GM12872 (cell line): ENCODE data around the gene WDR91.

Experiments used
- TF ChIP-seq, protein P1 (sequence below): IDR thresholded peaks from 3 replicates; pipeline ENCODE4 v1.5.1; 2011; ENCODE audit warnings: low read depth, mild to moderate bottlenecking, low read length, moderate library complexity; ENCODE audit not compliant: insufficient read depth

WDR91 gene

DNA sequence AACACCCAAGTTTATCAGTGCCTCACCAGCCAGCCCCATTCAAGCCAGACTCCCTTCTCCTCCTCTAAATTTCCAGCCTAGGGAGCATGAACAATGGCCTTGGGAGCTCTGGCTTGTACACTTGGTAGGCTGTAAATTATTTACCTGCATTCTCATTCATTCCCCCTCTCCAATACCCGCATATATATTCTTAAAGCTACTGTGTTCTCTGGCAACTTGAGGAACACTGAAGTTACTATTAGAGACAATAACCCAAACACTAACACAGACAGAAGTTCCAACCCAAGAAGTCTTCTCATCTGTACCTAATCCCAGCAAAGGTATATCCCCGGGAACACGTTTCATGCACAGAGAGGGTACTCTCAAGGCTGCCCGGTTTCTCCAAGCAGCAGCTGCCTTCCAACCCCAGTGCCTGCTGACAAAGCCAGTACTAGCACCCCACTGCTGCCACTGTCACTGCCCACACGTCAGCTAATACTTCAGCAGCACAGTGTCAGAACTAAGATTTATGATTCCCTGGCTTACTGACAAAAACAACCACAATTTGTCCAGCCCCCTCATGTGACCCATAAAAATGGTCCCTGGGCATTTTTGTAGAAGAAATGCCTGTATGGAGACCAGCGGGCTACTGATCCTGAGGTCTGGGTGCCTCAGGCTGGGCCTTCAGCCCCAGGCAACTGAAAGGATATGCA lies 3.1 kb downstream of the WDR91 start:
- TF ChIP-seq, protein P1, sequence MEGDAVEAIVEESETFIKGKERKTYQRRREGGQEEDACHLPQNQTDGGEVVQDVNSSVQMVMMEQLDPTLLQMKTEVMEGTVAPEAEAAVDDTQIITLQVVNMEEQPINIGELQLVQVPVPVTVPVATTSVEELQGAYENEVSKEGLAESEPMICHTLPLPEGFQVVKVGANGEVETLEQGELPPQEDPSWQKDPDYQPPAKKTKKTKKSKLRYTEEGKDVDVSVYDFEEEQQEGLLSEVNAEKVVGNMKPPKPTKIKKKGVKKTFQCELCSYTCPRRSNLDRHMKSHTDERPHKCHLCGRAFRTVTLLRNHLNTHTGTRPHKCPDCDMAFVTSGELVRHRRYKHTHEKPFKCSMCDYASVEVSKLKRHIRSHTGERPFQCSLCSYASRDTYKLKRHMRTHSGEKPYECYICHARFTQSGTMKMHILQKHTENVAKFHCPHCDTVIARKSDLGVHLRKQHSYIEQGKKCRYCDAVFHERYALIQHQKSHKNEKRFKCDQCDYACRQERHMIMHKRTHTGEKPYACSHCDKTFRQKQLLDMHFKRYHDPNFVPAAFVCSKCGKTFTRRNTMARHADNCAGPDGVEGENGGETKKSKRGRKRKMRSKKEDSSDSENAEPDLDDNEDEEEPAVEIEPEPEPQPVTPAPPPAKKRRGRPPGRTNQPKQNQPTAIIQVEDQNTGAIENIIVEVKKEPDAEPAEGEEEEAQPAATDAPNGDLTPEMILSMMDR, result no peak

DNA sequence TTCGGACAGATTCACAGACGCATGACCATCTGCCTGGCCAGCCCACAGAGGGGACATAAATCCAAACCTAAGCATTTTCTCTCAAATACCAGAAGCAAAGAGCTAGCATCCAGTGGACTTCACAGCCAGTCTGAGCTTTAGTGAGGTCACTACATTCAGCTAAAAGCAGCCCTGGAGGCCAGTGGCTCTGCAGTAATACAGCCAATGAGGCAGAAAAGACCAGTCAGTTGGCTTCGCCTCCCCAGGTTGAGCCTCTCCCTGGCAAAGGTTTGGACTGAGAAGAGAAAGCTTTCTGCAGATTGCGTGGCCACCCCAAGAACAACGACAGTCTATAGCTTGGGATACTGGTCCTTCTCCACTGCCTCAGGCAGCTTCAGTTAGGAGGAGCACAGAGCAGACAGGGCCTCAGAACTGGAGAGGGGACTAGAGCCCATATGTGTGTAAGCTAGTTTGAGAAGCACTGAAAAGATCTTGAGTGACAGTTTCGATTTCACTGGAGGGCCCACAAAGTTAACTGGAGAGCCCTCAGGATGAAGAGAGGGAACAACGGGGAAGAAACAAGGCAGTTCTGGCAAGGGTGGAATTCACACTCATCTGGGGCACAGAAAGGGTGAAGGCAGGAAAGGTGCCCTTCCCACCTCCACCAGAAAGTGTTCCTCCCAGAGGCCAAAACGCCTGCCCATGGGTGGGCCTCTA lies 3.8 kb downstream of the WDR91 start:
- TF ChIP-seq, protein P1, result no peak

DNA sequence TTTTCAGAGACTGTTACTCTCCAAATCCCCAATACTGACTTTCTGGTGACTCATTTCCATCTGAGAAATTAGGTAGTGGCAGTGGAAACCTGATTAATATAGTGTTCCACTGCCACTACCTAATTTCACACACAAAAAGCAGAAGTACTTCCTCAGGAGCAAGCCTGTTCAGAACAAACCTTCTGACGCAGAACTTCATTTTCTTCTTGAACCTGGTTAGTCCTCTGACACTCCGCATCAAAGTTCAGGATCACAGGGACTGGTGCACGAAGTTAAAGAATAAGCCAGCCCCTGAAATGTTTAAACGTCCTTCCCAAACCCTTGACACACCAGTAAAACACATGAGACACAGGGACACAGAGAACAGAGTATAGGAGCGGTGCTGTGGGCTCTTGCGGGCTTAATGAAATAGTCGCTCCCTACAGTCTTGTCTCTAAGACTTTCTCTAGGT lies 4.4 kb downstream of the WDR91 start:
- TF ChIP-seq, protein P1, result no peak

DNA sequence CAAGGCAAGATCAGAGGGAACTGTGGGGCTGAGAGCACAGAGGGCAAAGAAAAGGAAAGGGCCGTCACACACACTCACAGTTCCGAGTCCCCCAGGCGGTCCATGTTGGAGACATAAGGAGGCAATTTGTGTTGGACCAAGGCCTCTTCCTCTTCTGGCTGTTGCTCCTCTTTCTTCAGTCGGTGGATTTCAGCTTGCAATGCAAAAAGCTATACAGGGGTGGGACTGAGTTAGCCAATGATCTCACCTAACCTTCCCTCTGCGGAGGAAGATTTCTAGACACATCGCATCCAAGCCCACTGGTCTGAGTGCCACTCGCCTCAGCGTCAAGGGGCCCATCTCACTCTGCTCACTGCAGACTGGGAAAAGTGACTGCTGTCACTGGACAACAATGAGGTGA lies 5.5 kb downstream of the WDR91 start:
- TF ChIP-seq, protein P1, result no peak

DNA sequence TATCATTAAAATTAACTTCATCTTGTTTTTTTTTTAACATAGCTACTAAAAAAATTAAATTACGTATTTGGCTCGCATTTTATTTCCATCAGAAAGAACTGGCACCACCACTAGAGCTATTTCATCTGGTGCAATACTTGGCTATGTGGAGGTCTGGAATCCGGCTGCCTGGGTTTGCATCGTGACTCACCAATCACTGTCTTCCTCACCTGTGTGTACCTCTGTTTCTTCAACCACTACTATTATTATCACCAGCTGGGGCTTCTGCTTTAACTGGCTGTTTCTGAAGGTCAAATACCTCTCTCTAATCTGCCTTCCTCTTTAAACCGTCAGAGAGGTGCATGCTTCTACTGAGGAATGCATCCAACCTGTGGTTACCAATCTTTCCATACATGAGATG lies 6.5 kb downstream of the WDR91 start:
- TF ChIP-seq, protein P1, result no peak

DNA sequence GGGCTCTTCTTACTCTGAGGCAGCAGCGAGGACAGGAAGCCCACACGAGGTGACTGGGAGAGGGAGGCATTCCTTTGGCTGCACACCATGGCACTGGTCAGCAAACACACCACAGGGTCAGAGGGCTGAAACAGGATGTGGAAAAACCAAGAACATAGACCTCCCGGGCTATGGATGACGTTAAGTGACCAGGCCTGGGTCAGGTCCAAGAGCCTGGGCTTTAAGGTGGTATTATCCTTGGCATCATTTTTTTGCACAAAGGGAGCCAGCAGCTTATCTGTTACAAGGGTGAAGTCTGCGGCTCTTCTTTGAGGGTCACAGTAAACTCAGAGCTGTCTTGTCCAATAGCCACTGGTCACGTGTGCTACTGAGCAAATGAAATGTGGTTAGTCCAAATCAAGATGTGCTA lies 7.0 kb downstream of the WDR91 start:
- TF ChIP-seq, protein P1, result no peak

DNA sequence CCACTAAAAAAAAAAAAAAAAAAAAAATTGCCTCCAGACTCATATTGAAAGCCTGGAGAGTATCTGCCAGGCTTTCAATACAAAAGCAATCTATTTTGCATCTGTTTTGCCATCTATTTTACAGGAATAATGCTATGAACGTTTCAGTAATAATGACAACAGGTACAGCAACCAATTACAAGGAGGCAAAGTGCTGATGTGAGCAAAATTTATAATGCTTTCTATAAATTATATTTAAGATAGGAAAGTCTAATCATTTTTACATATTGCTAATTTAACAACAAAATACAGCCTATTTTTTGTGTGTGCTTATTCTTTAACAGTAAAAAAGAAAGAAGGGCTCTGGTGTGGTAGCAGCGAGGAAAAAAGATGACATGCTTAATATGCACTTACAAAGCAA lies 10.0 kb downstream of the WDR91 start:
- TF ChIP-seq, protein P1, result no peak
